Neural cell (in vitro differentiated cells): ENCODE results near the gene PPAT.

Experiments
- EP300 ChIP-seq: fragments of 450-650 bp; conservative IDR thresholded peaks from 2 replicates; pipeline ENCODE4 v1.6.1; 2014; ENCODE audit warnings: antibody characterized with exemption, mild to moderate bottlenecking, moderate library complexity; ENCODE audit not compliant: poor library complexity, severe bottlenecking
- EZH2 ChIP-seq: fragments of 200-600, 300-800 bp; shearing (Covaris generic), sonication (generic); IDR thresholded peaks from 2 replicates; pipeline ENCODE4 v1.6.1; 2014; ENCODE audit warnings: antibody characterized with exemption, low read length, borderline replicate concordance, mild to moderate bottlenecking; ENCODE audit not compliant: insufficient read depth, poor library complexity, severe bottlenecking
- POLR2AphosphoS5 ChIP-seq: IDR thresholded peaks from 2 replicates; pipeline ENCODE4 v1.6.1; 2012
- RAD21 ChIP-seq: fragments of 450-650 bp; conservative IDR thresholded peaks from 2 replicates; pipeline ENCODE4 v1.6.1; 2014; ENCODE audit warnings: antibody characterized with exemption, mild to moderate bottlenecking, moderate library complexity
- TF ChIP-seq, protein P1 (sequence below): fragments of 450-650 bp; IDR thresholded peaks from 2 replicates; pipeline ENCODE4 v1.5.1; 2014; ENCODE audit warnings: antibody characterized with exemption, mild to moderate bottlenecking, moderate library complexity; ENCODE audit not compliant: poor library complexity, severe bottlenecking
- TF ChIP-seq, protein P2 (sequence below): IDR thresholded peaks from 2 replicates; pipeline ENCODE4 v1.6.1; 2012; ENCODE audit warnings: borderline replicate concordance

DNA sequence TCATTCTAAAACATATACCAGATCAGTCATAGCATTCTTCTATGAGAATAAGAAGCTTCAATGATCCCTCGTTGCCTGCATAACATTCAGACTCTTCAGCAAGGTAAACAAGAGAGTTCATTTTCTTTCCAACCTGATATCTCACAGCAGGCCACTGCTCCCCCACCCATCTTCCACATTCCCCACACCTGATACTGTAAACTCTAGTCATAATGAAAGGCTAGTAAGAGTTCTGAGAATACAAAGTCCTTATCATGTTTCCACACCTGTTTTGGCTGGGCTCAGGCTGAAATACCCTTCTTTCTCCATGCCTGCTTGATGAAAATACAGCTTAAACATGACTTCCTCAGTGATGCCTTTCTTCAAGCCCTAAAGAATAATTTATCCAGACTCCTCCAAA lies 45.9 kb downstream of the PPAT start:
- TF ChIP-seq POLR2AphosphoS5 (no peak), EZH2 (no peak), EP300 (no peak), RAD21 (no peak)
- TF ChIP-seq, protein P1, sequence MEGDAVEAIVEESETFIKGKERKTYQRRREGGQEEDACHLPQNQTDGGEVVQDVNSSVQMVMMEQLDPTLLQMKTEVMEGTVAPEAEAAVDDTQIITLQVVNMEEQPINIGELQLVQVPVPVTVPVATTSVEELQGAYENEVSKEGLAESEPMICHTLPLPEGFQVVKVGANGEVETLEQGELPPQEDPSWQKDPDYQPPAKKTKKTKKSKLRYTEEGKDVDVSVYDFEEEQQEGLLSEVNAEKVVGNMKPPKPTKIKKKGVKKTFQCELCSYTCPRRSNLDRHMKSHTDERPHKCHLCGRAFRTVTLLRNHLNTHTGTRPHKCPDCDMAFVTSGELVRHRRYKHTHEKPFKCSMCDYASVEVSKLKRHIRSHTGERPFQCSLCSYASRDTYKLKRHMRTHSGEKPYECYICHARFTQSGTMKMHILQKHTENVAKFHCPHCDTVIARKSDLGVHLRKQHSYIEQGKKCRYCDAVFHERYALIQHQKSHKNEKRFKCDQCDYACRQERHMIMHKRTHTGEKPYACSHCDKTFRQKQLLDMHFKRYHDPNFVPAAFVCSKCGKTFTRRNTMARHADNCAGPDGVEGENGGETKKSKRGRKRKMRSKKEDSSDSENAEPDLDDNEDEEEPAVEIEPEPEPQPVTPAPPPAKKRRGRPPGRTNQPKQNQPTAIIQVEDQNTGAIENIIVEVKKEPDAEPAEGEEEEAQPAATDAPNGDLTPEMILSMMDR, result no peak
- TF ChIP-seq, protein P2, sequence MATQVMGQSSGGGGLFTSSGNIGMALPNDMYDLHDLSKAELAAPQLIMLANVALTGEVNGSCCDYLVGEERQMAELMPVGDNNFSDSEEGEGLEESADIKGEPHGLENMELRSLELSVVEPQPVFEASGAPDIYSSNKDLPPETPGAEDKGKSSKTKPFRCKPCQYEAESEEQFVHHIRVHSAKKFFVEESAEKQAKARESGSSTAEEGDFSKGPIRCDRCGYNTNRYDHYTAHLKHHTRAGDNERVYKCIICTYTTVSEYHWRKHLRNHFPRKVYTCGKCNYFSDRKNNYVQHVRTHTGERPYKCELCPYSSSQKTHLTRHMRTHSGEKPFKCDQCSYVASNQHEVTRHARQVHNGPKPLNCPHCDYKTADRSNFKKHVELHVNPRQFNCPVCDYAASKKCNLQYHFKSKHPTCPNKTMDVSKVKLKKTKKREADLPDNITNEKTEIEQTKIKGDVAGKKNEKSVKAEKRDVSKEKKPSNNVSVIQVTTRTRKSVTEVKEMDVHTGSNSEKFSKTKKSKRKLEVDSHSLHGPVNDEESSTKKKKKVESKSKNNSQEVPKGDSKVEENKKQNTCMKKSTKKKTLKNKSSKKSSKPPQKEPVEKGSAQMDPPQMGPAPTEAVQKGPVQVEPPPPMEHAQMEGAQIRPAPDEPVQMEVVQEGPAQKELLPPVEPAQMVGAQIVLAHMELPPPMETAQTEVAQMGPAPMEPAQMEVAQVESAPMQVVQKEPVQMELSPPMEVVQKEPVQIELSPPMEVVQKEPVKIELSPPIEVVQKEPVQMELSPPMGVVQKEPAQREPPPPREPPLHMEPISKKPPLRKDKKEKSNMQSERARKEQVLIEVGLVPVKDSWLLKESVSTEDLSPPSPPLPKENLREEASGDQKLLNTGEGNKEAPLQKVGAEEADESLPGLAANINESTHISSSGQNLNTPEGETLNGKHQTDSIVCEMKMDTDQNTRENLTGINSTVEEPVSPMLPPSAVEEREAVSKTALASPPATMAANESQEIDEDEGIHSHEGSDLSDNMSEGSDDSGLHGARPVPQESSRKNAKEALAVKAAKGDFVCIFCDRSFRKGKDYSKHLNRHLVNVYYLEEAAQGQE, result no peak
